GM10248 (cell line): ENCODE results near the gene CCDC9.

Experiments used
- CTCF ChIA-PET: fragments of 300-600 bp; sonication (Branson Sonifier 250); formaldehyde crosslinking; extraction: SDS; loops from one replicate; lab custom pipeline; 2021; ENCODE audit warnings: antibody characterized with exemption; lab: Yijun Ruan, JAX
- POLR2A ChIA-PET: fragments of 350-650 bp; sonication (Branson Sonifier 250); formaldehyde crosslinking; extraction: SDS; loops from one replicate; lab custom pipeline; 2020; ENCODE audit warnings: antibody characterized with exemption; lab: Yijun Ruan, JAX
- DNase-seq: peaks from one replicate; pipeline ENCODE4 v3.0.0; 2012; ENCODE audit errors: extremely low spot score
- CTCF ChIP-seq: IDR thresholded peaks from 2 replicates; pipeline ENCODE4 v1.5.1; 2012; ENCODE audit warnings: mild to moderate bottlenecking, low read depth; ENCODE audit errors: extremely low read depth, missing control alignments, control extremely low read depth

CCDC9 gene

GRCh38 chr19:47240556-47240955 lies 15.8 kb upstream of the CCDC9 start:
- ChIA-PET POLR2A (interaction anchor here (0.6 kb wide), 1 partner anchor 39 kb away, joined by 4 read pairs; no protein-coding TSS in a partner anchor), CTCF (interaction anchor here (1.5 kb wide), 1 partner anchor 30 kb away, joined by 5 read pairs; no protein-coding TSS in a partner anchor)
- no peak for TF ChIP-seq CTCF
- DNase-seq = no peak

GRCh38 chr19:47240996-47241918 lies 15.1 kb upstream of the CCDC9 start:
- DNase-seq = peak; percentile 79
- CTCF ChIA-PET = interaction anchor here (1.5 kb wide), 1 partner anchor 31 kb away, joined by 5 read pairs; no protein-coding TSS in a partner anchor
- POLR2A ChIA-PET = interaction anchor here (0.6 kb wide), 1 partner anchor 40 kb away, joined by 4 read pairs; no protein-coding TSS in a partner anchor

GRCh38 chr19:47241919-47242577 lies 14.3 kb upstream of the CCDC9 start:
- TF ChIP-seq CTCF = peak; percentile 1
- ChIA-PET POLR2A (interaction anchor here (2.7 kb wide), 1 partner anchor 15 kb away, joined by 56 read pairs; no protein-coding TSS in a partner anchor), CTCF (interaction anchor here (6.3 to 12.0 kb wide), 3 partner anchors 35 to 95 kb away, joined by 128 to 444 read pairs (median 194); no protein-coding TSS in a partner anchor)
- DNase-seq = peak; percentile 9

More at GRCh38 chr19:47240996-47241918, 15.1 kb upstream of the CCDC9 start:
- no peak for TF ChIP-seq CTCF

- TF ChIP-seq CTCF = no peak
- POLR2A ChIA-PET = interaction anchor here (0.8 to 2.7 kb wide), 7 partner anchors 16 to 112 kb away, joined by 3 to 56 read pairs (median 8); partner anchors contain the start of gene SAE1
- CTCF ChIA-PET = interaction anchor here (1.0 to 12.0 kb wide), 14 partner anchors 19 to 148 kb away, joined by 3 to 444 read pairs (median 20); partner anchors contain the start of genes SAE1 and ZC3H4
- DNase-seq = no peak
These were observed 13.0 kb upstream of the CCDC9 start for GRCh38 chr19:47243364-47243775.

DNA sequence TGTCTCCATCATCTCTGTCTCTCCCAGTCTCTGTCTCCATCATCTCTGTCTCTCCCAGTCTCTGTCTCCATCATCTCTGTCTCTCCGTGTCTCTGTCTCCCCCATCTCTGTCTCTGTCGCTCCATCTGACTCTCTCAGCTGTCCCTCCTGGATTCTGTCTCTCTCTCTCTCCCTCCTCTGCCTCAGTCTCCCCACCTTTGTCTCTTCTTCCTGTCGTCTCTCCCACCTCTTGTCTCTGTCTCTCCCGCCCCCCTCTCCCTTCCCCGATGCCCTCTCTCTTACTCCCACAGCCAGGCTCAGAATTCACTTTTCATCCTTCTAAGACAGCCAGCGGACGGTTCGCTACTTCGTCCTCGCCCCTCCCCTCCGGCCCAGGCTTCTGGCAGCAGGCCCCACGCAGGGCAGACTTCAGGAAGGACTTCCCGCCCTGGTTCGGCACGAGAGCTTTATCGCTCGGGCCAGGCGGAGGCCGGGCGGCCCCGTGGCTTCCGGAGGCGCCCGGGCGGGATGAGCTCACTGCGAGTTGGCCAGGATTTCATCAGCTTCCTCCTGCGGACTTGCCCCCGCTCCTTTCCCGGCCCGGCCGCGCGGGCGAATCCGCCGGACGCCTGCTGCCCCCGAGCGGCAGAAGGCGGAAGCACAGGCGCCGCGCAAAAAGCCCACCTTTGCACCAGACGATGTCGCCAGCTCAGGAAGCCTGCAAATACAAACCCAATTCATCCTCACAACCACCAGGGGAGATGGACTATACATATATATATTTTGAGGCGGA lies 12.4 kb upstream of the CCDC9 start:
- ChIA-PET CTCF (interaction anchor here (0.6 to 12.0 kb wide), 51 partner anchors 10 to 587 kb away, joined by 3 to 444 read pairs (median 5); partner anchors contain the start of genes CCDC9, SAE1 and ZC3H4), POLR2A (interaction anchor here (0.6 to 2.7 kb wide), 12 partner anchors 9 to 514 kb away, joined by 3 to 56 read pairs (median 6); partner anchors contain the start of genes CCDC9, SAE1 and ZC3H4)

More for the DNA sequence above, 12.4 kb upstream of the CCDC9 start:
- peak; percentile 89 for DNase-seq
- TF ChIP-seq CTCF = peak; percentile 99
